NCI-H2196 treated with DMSO at 0.1 percent for 48 hours (cell line): ENCODE measurements around the gene GRM3.

Experiments
- DNase-seq: peaks from one replicate; lab custom pipeline; 2025; ENCODE audit not compliant: unreplicated experiment; lab: John Stamatoyannopoulos, UW

The GRM3 gene

GRCh38 chr7:86884152-86884551 lies 240.4 kb downstream of the GRM3 start:
- no peak for DNase-seq

- no peak for DNase-seq
These were observed 245.8 kb downstream of the GRM3 start for GRCh38 chr7:86889501-86889900.

GRCh38 chr7:86898171-86898570 lies 254.5 kb downstream of the GRM3 start:
- DNase-seq, result no peak

GRCh38 chr7:86900886-86901285 lies 257.2 kb downstream of the GRM3 start:
- no peak for DNase-seq

- DNase-seq, result no peak
These were observed 261.5 kb downstream of the GRM3 start for GRCh38 chr7:86904949-86905834.

GRCh38 chr7:86908948-86909347 lies 265.2 kb downstream of the GRM3 start:
- DNase-seq, result no peak

- no peak for DNase-seq
These were observed 267.9 kb downstream of the GRM3 start for GRCh38 chr7:86911659-86912058.

GRCh38 chr7:86913709-86914108 lies 270.0 kb downstream of the GRM3 start:
- no peak for DNase-seq
